H9 (cell line): Measurements from ENCODE around the gene CCDC27. TPM values are rescaled to one million over a fixed set of nuclear protein-coding genes. Genes with fewer than 3 reads are reported as not detected.

Experiments
- DNase-seq: peaks from one replicate; pipeline ENCODE4 v3.0.0-alpha.2; 2017
- H2AFZ ChIP-seq: one replicate; pipeline ENCODE4 v1.6.1; 2013; ENCODE audit warnings: mild to moderate bottlenecking, low read length, control low read depth, moderate library complexity
- H2AK5ac ChIP-seq: 2 replicates; pipeline ENCODE4 v1.6.1; 2013; ENCODE audit warnings: low read length, control low read depth, mixed read lengths; ENCODE audit not compliant: insufficient read length
- H2BK120ac ChIP-seq: one replicate; pipeline ENCODE4 v1.6.1; 2013; ENCODE audit warnings: low read depth, mild to moderate bottlenecking, low read length, control low read depth, inconsistent platforms; ENCODE audit not compliant: poor library complexity, severe bottlenecking
- H2BK12ac ChIP-seq: 2 replicates; pipeline ENCODE4 v1.6.1; 2013; ENCODE audit warnings: low read length, control low read depth, mixed read lengths, low read depth; ENCODE audit not compliant: insufficient read length
- H2BK15ac ChIP-seq: 2 replicates; pipeline ENCODE4 v1.6.1; 2013; ENCODE audit warnings: low read depth, low read length, control low read depth
- H2BK20ac ChIP-seq: one replicate; pipeline ENCODE4 v1.6.1; 2013; ENCODE audit warnings: low read depth, mild to moderate bottlenecking, low read length, control low read depth, inconsistent platforms; ENCODE audit not compliant: poor library complexity, severe bottlenecking
- H2BK5ac ChIP-seq: 2 replicates; pipeline ENCODE4 v1.6.1; 2013; ENCODE audit warnings: low read length, control low read depth, mixed read lengths; ENCODE audit not compliant: insufficient read length
- H3K14ac ChIP-seq: 2 replicates; pipeline ENCODE4 v1.6.1; 2013; ENCODE audit warnings: low read length, control low read depth; ENCODE audit not compliant: insufficient read depth
- H3K18ac ChIP-seq: 2 replicates; pipeline ENCODE4 v1.6.1; 2013; ENCODE audit warnings: low read depth, mild to moderate bottlenecking, mixed read lengths, low read length, control low read depth; ENCODE audit not compliant: insufficient read length
- H3K23ac ChIP-seq: 2 replicates; pipeline ENCODE4 v1.6.1; 2013; ENCODE audit warnings: low read length, control low read depth, mixed read lengths, low read depth; ENCODE audit not compliant: insufficient read length
- H3K23me2 ChIP-seq: 2 replicates; pipeline ENCODE4 v1.6.1; 2013; ENCODE audit warnings: low read depth, mild to moderate bottlenecking, mixed read lengths, low read length, control low read depth; ENCODE audit not compliant: insufficient read length, poor library complexity, severe bottlenecking
- H3K27ac ChIP-seq: 2 replicates; pipeline ENCODE4 v1.5.1; 2013; ENCODE audit warnings: low read length, control low read depth, mixed read lengths, low read depth; ENCODE audit not compliant: insufficient read length
- H3K27me3 ChIP-seq: 2 replicates; pipeline ENCODE4 v1.6.1; 2013; ENCODE audit warnings: low read length, control low read depth, inconsistent platforms; ENCODE audit not compliant: insufficient read depth
- H3K4ac ChIP-seq: 2 replicates; pipeline ENCODE4 v1.6.1; 2013; ENCODE audit warnings: low read depth, mild to moderate bottlenecking, control low read depth, inconsistent platforms, low read length, moderate library complexity
- H3K4me1 ChIP-seq: 2 replicates; pipeline ENCODE4 v1.6.1; 2013; ENCODE audit warnings: low read length, control low read depth, inconsistent platforms; ENCODE audit not compliant: insufficient read depth
- H3K4me2 ChIP-seq: 2 replicates; pipeline ENCODE4 v1.6.1; 2013; ENCODE audit warnings: low read length, control low read depth, mixed read lengths; ENCODE audit not compliant: insufficient read length, insufficient read depth
- H3K56ac ChIP-seq: 2 replicates; pipeline ENCODE4 v1.6.1; 2013; ENCODE audit warnings: low read depth, mild to moderate bottlenecking, mixed read lengths, low read length, control low read depth; ENCODE audit not compliant: insufficient read length
- H3K79me1 ChIP-seq: 2 replicates; pipeline ENCODE4 v1.6.1; 2013; ENCODE audit warnings: low read depth, mild to moderate bottlenecking, moderate library complexity, low read length, control low read depth, inconsistent platforms; ENCODE audit not compliant: insufficient read depth, poor library complexity, severe bottlenecking
- H3K79me2 ChIP-seq: 2 replicates; pipeline ENCODE4 v1.6.1; 2013; ENCODE audit warnings: low read length, control low read depth, inconsistent platforms; ENCODE audit not compliant: insufficient read depth
- H3K9ac ChIP-seq: 2 replicates; pipeline ENCODE4 v1.6.1; 2013; ENCODE audit warnings: low read length, control low read depth, mixed read lengths; ENCODE audit not compliant: insufficient read length; ENCODE audit errors: extremely low read depth
- H3K9me3 ChIP-seq: one replicate; pipeline ENCODE4 v1.6.1; 2013; ENCODE audit warnings: low read depth, low read length, inconsistent platforms; ENCODE audit not compliant: control insufficient read depth
- H3T11ph ChIP-seq: one replicate; pipeline ENCODE4 v1.6.1; 2013; ENCODE audit warnings: mild to moderate bottlenecking, low read length, control low read depth, inconsistent platforms
- H4K20me1 ChIP-seq: one replicate; pipeline ENCODE4 v1.6.1; 2013; ENCODE audit not compliant: control insufficient read depth, insufficient read length, insufficient read depth
- H4K5ac ChIP-seq: 2 replicates; pipeline ENCODE4 v1.6.1; 2013; ENCODE audit warnings: low read depth, mild to moderate bottlenecking, mixed read lengths, low read length, control low read depth; ENCODE audit not compliant: insufficient read length
- H4K8ac ChIP-seq: replicated peaks from 2 replicates; pipeline ENCODE4 v1.6.1; 2013; ENCODE audit warnings: low read length, control low read depth, mixed read lengths, low read depth; ENCODE audit not compliant: insufficient read length
- H4K91ac ChIP-seq: 2 replicates; pipeline ENCODE4 v1.6.1; 2013; ENCODE audit warnings: low read depth, mild to moderate bottlenecking, moderate library complexity, mixed read lengths, low read length, control low read depth; ENCODE audit not compliant: insufficient read length
- H3K27ac Mint-ChIP-seq, 3 experiments: 2 replicates in 2 of 3; 3 replicates in 1 of 3; pipeline ENCODE4 v1.8.0; 2020 to 2021; ENCODE audit warnings: mixed read lengths in 3 of 3, mild to moderate bottlenecking in 1 of 3, moderate library complexity in 1 of 3
- H3K27me3 Mint-ChIP-seq: 2 replicates; pipeline ENCODE4 v1.8.0; 2021; ENCODE audit warnings: low read depth, mild to moderate bottlenecking, moderate library complexity, mixed read lengths
- H3K36me3 Mint-ChIP-seq, 3 experiments: 2 replicates in 2 of 3; 3 replicates in 1 of 3; pipeline ENCODE4 v1.8.0; 2020 to 2021; ENCODE audit warnings: low read depth in 3 of 3, mixed read lengths in 3 of 3; ENCODE audit not compliant: insufficient read depth in 1 of 3
- H3K4me1 Mint-ChIP-seq, 2 experiments: 2 replicates each; pipeline ENCODE4 v1.8.0; 2020; ENCODE audit warnings: mixed read lengths in 2 of 2
- H3K4me3 Mint-ChIP-seq, 2 experiments: 2 replicates in 1 of 2; 3 replicates in 1 of 2; pipeline ENCODE4 v1.8.0; 2020 to 2021; ENCODE audit warnings: mild to moderate bottlenecking in 2 of 2, mixed read lengths in 2 of 2, moderate library complexity in 1 of 2
- H3K9me3 Mint-ChIP-seq, 2 experiments: 2 replicates in 1 of 2; 3 replicates in 1 of 2; pipeline ENCODE4 v1.8.0; 2020; ENCODE audit warnings: mild to moderate bottlenecking in 2 of 2, mixed read lengths in 2 of 2, moderate library complexity in 1 of 2
- WGBS: extraction: QIAGEN DNeasy Blood & Tissue Kit; methylation state at CpG from one replicate; pipeline ENCODE4 v1.1.7; 2013; ENCODE audit warnings: missing lambda C conversion rate, low lambda C conversion rate, mixed read lengths; ENCODE audit not compliant: insufficient read length; ENCODE audit errors: extremely low coverage; 5-methylcytosine and 5-hydroxymethylcytosine counted together
- total RNA-seq: library from RNA; stranded (reverse); gene quantifications from 2 replicates; pipeline ENCODE4 v1.2.1, GENCODE V29; 2021
- TF ChIP-seq, protein P1 (sequence below): fragments of 200-600 bp; sonication (generic); conservative IDR thresholded peaks from 3 replicates; pipeline ENCODE4 v1.8.0; 2021; ENCODE audit warnings: antibody characterized with exemption, mild to moderate bottlenecking

CCDC27 gene
- total RNA-seq, 1 experiment from 2014 or later = not detected

DNA sequence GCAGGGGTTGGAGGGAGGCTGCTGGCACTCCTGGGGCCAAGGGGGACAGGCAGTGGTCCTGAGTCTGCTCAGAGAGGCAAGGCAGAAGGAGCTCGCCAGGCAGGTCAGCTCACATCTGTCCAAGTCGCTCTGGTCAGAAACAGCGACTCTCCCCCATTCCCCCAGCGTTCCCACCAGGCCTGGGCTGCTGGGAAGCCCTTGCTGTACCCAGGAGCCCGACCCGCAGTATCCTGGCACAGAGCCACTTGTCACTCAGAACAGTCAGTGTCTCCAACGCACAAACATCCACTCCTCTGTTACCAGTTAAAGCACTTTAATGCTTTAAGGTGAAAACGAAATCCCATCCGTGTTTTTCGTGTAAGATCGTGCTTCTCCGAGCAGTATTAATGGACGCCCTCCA is 16.6 kb upstream of the CCDC27 start:
- no peak overlapping the region for H4K8ac ChIP-seq
- no peak for DNase-seq
- no peak overlapping the region for H3K23ac ChIP-seq
- H3K79me1 ChIP-seq = no peaks in the 10 kb centered on the region
- H3K18ac ChIP-seq = no peak overlapping the region
- no peaks in the 10 kb centered on the region for H3K4me1 ChIP-seq
- H4K20me1 ChIP-seq = no peaks in the 10 kb centered on the region
- no CpG with 5 or more reads among the region's 13 CpGs for whole genome bisulfite sequencing
- H4K91ac ChIP-seq = no peak overlapping the region
- Mint-ChIP-seq H3K9me3 (no peaks in the 10 kb centered on the region), H3K27me3 (no peaks in the 10 kb centered on the region), H3K36me3 (peaks cover 8 to 19% (median 10%) of the 10 kb centered on the region in 3 experiments; a peak in 5 of 7 replicates), H3K27ac (no peak overlapping the region), H3K4me1 (peaks cover 0 to 13% of the 10 kb centered on the region in 2 experiments; a peak in 2 of 4 replicates), H3K4me3 (no peak overlapping the region)
- H3K27ac ChIP-seq = no peak overlapping the region
- no peak overlapping the region for H2BK20ac ChIP-seq
- H3K9me3 ChIP-seq = no peaks in the 10 kb centered on the region
- H3K56ac ChIP-seq = no peak overlapping the region
- no peaks in the 10 kb centered on the region for H3K27me3 ChIP-seq
- H2AK5ac ChIP-seq = no peak overlapping the region
- TF ChIP-seq, protein P1, sequence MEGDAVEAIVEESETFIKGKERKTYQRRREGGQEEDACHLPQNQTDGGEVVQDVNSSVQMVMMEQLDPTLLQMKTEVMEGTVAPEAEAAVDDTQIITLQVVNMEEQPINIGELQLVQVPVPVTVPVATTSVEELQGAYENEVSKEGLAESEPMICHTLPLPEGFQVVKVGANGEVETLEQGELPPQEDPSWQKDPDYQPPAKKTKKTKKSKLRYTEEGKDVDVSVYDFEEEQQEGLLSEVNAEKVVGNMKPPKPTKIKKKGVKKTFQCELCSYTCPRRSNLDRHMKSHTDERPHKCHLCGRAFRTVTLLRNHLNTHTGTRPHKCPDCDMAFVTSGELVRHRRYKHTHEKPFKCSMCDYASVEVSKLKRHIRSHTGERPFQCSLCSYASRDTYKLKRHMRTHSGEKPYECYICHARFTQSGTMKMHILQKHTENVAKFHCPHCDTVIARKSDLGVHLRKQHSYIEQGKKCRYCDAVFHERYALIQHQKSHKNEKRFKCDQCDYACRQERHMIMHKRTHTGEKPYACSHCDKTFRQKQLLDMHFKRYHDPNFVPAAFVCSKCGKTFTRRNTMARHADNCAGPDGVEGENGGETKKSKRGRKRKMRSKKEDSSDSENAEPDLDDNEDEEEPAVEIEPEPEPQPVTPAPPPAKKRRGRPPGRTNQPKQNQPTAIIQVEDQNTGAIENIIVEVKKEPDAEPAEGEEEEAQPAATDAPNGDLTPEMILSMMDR = no peak
- no peak overlapping the region for H2BK12ac ChIP-seq
- H2BK15ac ChIP-seq = no peak overlapping the region
- no peak overlapping the region for H3T11ph ChIP-seq
- H3K4me2 ChIP-seq = no peak overlapping the region
- no peak overlapping the region for H2BK120ac ChIP-seq
- H3K4ac ChIP-seq = no peak overlapping the region
- no peak overlapping the region for H3K9ac ChIP-seq
- H2AFZ ChIP-seq = no peak overlapping the region
- no peaks in the 10 kb centered on the region for H3K23me2 ChIP-seq
- no peak overlapping the region for H2BK5ac ChIP-seq
- no peak overlapping the region for H4K5ac ChIP-seq
- no peak overlapping the region for H3K14ac ChIP-seq
- no peaks in the 10 kb centered on the region for H3K79me2 ChIP-seq
